Subcutaneous abdominal adipose tissue (tissue), 5 donors: ENCODE data around the gene TLL1.

ENCODE experiments used
- H3K27ac ChIP-seq: one replicate; pipeline ENCODE4 v1.7.0; 2013; ENCODE audit warnings: low read depth, mild to moderate bottlenecking, inconsistent platforms, low read length, moderate library complexity
- H3K27me3 ChIP-seq, 5 donors: one replicate each; pipeline ENCODE4 v1.7.0; 2013; ENCODE audit warnings: low read length in 5 of 5, inconsistent platforms in 1 of 5; ENCODE audit not compliant: control insufficient read depth in 5 of 5, insufficient read depth in 4 of 5
- H3K36me3 ChIP-seq, 5 donors: one replicate each; pipeline ENCODE4 v1.7.0; 2013; ENCODE audit warnings: low read length in 5 of 5; ENCODE audit not compliant: control insufficient read depth in 5 of 5, insufficient read depth in 5 of 5
- H3K4me1 ChIP-seq, 5 donors: one replicate each; pipeline ENCODE4 v1.7.0; 2013; ENCODE audit warnings: low read length in 5 of 5, mild to moderate bottlenecking in 3 of 5, moderate library complexity in 1 of 5; ENCODE audit not compliant: control insufficient read depth in 5 of 5, insufficient read depth in 5 of 5
- H3K4me3 ChIP-seq, 5 donors: one replicate each; pipeline ENCODE4 v1.7.0; 2013; ENCODE audit warnings: low read length in 5 of 5, low read depth in 1 of 5
- H3K9ac ChIP-seq, 5 donors: one replicate each; pipeline ENCODE4 v1.7.0; 2013; ENCODE audit warnings: low read length in 5 of 5, mild to moderate bottlenecking in 4 of 5, moderate library complexity in 3 of 5
- H3K9me3 ChIP-seq, 5 donors: one replicate each; pipeline ENCODE4 v1.7.0; 2013; ENCODE audit warnings: low read length in 5 of 5; ENCODE audit not compliant: control insufficient read depth in 5 of 5
- donor health status: healthy.
- donor health status: healthy.
- donor health status: healthy.
- donor health status: healthy.
- donor health status: healthy.

TLL1 gene

DNA sequence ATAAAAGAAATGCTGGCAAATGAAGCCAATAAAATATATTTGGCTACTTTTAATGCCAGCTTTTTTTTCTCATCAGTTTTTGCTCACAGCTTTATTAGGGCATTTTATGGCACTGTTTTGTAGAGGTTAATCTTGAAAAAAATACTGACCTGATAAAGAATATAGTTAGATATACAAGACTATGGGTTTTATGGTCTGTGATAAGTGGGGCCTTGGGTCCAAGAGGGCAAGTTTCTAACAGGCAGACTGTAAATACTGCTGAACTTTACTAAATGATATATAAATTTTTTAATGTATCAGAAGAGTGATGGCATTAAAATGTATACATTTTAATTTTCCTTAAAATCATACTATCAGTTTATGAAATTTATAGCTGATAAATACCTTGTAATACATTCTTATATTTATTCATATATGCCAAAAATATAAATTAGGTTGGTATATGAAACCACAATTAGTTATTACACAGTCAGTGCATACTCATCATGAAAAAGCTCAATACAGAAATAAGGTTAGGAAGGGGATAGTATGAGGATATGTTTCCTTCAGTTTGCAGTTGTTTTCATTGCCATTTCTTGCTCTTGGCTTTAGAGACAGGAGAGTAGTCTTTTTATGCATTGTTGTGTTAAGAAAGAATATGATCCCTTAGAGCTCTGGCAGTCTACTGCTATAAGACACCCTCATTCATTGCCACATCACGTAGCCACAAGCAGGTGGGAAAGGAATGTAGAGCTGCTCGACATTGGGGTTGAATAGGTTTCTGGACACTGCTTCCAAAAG is 146.6 kb downstream of the TLL1 start:
- H3K9ac ChIP-seq: no peak overlapping the region
- H3K27ac ChIP-seq: no peak overlapping the region
- no peaks in the 10 kb centered on the region for H3K4me1 ChIP-seq
- H3K27me3 ChIP-seq: no peaks in the 10 kb centered on the region
- H3K9me3 ChIP-seq: no peaks in the 10 kb centered on the region
- no peaks in the 10 kb centered on the region for H3K36me3 ChIP-seq
- no peak overlapping the region for H3K4me3 ChIP-seq

- Histone ChIP-seq H3K4me3 (no peak overlapping the region), H3K27me3 (no peaks in the 10 kb centered on the region), H3K9me3 (no peaks in the 10 kb centered on the region), H3K9ac (no peak overlapping the region), H3K4me1 (no peaks in the 10 kb centered on the region), H3K36me3 (no peaks in the 10 kb centered on the region), H3K27ac (no peak overlapping the region)
Observed at GRCh38 chr4:166021617-166022016, 148.6 kb downstream of the TLL1 start.

- H3K27me3 ChIP-seq: no peaks in the 10 kb centered on the region
- H3K4me1 ChIP-seq: no peaks in the 10 kb centered on the region
- no peak overlapping the region for H3K4me3 ChIP-seq
- H3K9me3 ChIP-seq: no peaks in the 10 kb centered on the region
- no peak overlapping the region for H3K27ac ChIP-seq
- H3K36me3 ChIP-seq: no peaks in the 10 kb centered on the region
- H3K9ac ChIP-seq: no peak overlapping the region
Observed at GRCh38 chr4:166034965-166035364, 161.9 kb downstream of the TLL1 start.

GRCh38 chr4:166039822-166040221 is 166.8 kb downstream of the TLL1 start:
- Histone ChIP-seq H3K4me1 (no peaks in the 10 kb centered on the region), H3K4me3 (no peak overlapping the region), H3K9ac (no peak overlapping the region), H3K27ac (no peak overlapping the region), H3K36me3 (no peaks in the 10 kb centered on the region), H3K9me3 (no peaks in the 10 kb centered on the region), H3K27me3 (no peaks in the 10 kb centered on the region)

GRCh38 chr4:166042510-166043055 is 169.5 kb downstream of the TLL1 start:
- Histone ChIP-seq H3K9ac (no peak overlapping the region), H3K4me1 (no peaks in the 10 kb centered on the region), H3K27me3 (no peaks in the 10 kb centered on the region), H3K36me3 (no peaks in the 10 kb centered on the region), H3K4me3 (no peak overlapping the region), H3K27ac (no peak overlapping the region), H3K9me3 (no peaks in the 10 kb centered on the region)

DNA sequence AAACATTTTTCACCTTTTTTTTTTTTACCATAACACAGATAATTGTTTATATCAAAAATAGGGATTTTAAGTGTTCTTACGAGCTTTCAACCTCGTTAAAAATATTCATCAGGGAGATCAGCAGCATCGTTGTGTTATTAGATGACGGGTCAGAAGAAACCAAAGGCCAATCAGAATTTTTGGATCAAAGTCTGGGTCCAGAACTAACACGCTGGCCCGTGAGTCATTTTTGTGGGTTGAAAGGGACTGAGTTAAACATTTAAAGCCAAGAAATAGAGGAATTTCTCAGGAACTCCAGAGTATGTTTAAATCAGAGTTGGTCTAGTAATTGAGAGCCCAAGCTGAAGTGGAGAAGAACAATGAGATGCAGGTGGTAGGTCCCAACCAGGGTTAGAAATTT is 170.8 kb downstream of the TLL1 start:
- Histone ChIP-seq H3K9me3 (no peaks in the 10 kb centered on the region), H3K4me1 (no peaks in the 10 kb centered on the region), H3K27me3 (no peaks in the 10 kb centered on the region), H3K36me3 (no peaks in the 10 kb centered on the region), H3K9ac (no peak overlapping the region), H3K4me3 (no peak overlapping the region), H3K27ac (no peak overlapping the region)

DNA sequence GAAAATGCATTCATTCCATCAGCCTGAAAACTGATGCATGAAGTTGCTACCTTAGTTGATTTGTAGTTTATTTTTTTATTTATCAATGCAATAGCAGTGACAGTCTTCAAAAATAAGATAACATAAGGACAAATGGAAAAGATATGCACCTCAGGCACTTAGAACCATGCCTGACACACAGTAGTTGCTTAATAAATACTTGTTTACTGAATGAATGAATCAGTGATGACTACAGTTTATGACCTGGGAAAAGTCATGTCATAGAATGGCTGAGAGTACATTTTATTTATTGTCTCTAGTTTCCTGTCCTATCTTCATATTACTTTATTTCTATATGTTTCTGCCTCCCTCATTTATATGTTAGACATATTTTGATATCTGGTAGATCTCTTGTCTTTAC is 171.8 kb downstream of the TLL1 start:
- Histone ChIP-seq H3K9me3 (no peaks in the 10 kb centered on the region), H3K36me3 (no peaks in the 10 kb centered on the region), H3K9ac (no peak overlapping the region), H3K27me3 (no peaks in the 10 kb centered on the region), H3K4me1 (no peaks in the 10 kb centered on the region), H3K27ac (no peak overlapping the region), H3K4me3 (no peak overlapping the region)

DNA sequence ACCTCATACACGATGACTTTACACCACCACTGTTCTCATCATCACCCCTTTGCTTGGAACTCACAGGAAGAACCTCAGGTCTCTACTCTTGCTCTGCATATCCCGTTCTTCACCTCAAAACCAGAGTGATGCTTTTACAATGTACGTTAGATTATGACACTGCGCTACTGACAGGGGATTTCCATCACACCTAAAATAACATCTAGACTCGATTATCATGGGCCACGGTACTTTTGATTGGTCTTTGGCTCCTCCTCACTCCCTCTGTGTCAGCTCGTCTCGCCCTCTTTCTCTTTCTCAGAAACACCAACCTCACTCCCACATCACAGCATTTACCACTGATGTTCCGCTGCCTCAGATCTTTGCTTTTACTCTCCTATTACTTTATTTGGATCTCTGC is 172.4 kb downstream of the TLL1 start:
- Histone ChIP-seq H3K27me3 (no peaks in the 10 kb centered on the region), H3K36me3 (no peaks in the 10 kb centered on the region), H3K27ac (no peak overlapping the region), H3K9me3 (no peaks in the 10 kb centered on the region), H3K9ac (no peak overlapping the region), H3K4me1 (no peaks in the 10 kb centered on the region), H3K4me3 (no peak overlapping the region)

- H3K27me3 ChIP-seq: no peaks in the 10 kb centered on the region
- no peak overlapping the region for H3K9ac ChIP-seq
- H3K36me3 ChIP-seq: no peaks in the 10 kb centered on the region
- H3K9me3 ChIP-seq: no peaks in the 10 kb centered on the region
- H3K4me1 ChIP-seq: no peaks in the 10 kb centered on the region
- no peak overlapping the region for H3K27ac ChIP-seq
- no peak overlapping the region for H3K4me3 ChIP-seq
Observed at GRCh38 chr4:166049036-166049435, 176.0 kb downstream of the TLL1 start.

GRCh38 chr4:166064721-166065120 is 191.7 kb downstream of the TLL1 start:
- Histone ChIP-seq H3K9me3 (no peaks in the 10 kb centered on the region), H3K4me1 (no peaks in the 10 kb centered on the region), H3K9ac (no peak overlapping the region), H3K4me3 (no peak overlapping the region), H3K36me3 (no peaks in the 10 kb centered on the region), H3K27me3 (no peaks in the 10 kb centered on the region), H3K27ac (no peak overlapping the region)
